ENCODE measurements around the gene POM121.
A peak's percentile ranks its signal among the peaks of the same experiment; 100 is the strongest.
"Not testable (repeated sequence)": the region's sequence is repeated elsewhere in the genome, so short reads cannot be mapped to it uniquely, and the experiment has no call there.

The POM121 gene

DNA sequence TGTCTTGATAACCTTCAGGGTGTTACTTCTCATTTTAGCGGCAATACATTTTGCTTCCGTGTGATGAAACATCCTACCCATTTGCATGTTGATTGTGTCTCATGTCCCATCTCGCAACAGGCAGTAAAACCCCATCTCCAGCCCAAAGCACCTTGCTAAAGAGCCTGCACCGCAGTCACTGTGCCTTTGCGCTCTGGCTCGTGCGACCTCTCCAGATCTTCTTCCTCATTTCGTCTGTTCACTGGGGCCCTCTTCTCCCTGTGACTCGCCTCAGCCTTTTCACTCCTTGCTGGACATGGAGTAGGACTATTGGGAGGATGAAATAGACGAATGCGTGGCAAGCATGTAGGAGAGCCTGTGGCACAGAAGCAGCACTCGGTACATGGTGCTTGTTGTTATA is 13.5 kb upstream of the POM121 start:
- not testable (repeated sequence) for H2AFZ ChIP-seq (ENCODE audit: low read depth, low read length); H3K27me3 ChIP-seq (ENCODE audit: insufficient read depth, low read length, poor library complexity); H3K9ac ChIP-seq (ENCODE audit: low read depth, low read length); H3K9me3 ChIP-seq (ENCODE audit: insufficient read depth, low read length, severe bottlenecking); H3K4me1 ChIP-seq (ENCODE audit: insufficient read depth, low read length); H3K27ac ChIP-seq (ENCODE audit: low read length); H3K4me2 ChIP-seq (ENCODE audit: insufficient read depth, low read length); H4K20me1 ChIP-seq (ENCODE audit: insufficient read depth, low read length); DNase-seq; H3K4me3 ChIP-seq (ENCODE audit: low read depth in 1 of 2, low read length in 2 of 2); ATAC-seq (ENCODE audit: insufficient read depth, low read depth)
- Histone ChIP-seq H3K36me3 (ENCODE audit: insufficient read depth, low read length) (peaks cover 49% of the 10 kb centered on the region), H3K79me2 (ENCODE audit: insufficient read depth, low read length) (peaks cover 55% of the 10 kb centered on the region)

DNA sequence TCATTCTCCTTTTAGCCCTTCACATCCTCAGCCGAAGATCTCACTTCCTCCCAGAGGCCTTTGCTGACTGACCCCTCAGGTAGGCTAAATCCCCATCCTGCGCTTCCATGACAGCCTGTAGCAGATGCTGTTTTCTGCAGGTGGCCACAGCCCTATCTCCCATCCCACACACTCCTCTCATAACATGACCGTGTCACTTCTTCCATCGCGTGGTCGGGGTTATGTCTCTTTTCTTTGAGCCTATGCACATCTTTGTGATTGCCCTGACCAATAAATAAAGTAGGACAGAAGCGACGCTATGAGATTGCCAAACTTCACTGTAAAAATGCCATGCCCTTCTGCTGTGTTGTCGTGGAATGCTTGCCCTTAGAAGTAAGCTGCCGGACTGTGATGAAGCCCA is 11.1 kb upstream of the POM121 start:
- Histone ChIP-seq H3K79me2 (ENCODE audit: insufficient read depth, low read length) (peaks cover 54% of the 10 kb centered on the region), H3K36me3 (ENCODE audit: insufficient read depth, low read length) (peaks cover 62% of the 10 kb centered on the region), H4K20me1 (ENCODE audit: insufficient read depth, low read length) (peaks cover 15% of the 10 kb centered on the region; the same call in 1 of the 2 replicates)
- not testable (repeated sequence) for H3K27ac ChIP-seq (ENCODE audit: low read length); ATAC-seq (ENCODE audit: insufficient read depth, low read depth); H3K4me3 ChIP-seq (ENCODE audit: low read depth in 1 of 2, low read length in 2 of 2); DNase-seq; H3K9me3 ChIP-seq (ENCODE audit: insufficient read depth, low read length, severe bottlenecking); H3K9ac ChIP-seq (ENCODE audit: low read depth, low read length); H3K4me1 ChIP-seq (ENCODE audit: insufficient read depth, low read length); H3K4me2 ChIP-seq (ENCODE audit: insufficient read depth, low read length); H2AFZ ChIP-seq (ENCODE audit: low read depth, low read length); H3K27me3 ChIP-seq (ENCODE audit: insufficient read depth, low read length, poor library complexity)

DNA sequence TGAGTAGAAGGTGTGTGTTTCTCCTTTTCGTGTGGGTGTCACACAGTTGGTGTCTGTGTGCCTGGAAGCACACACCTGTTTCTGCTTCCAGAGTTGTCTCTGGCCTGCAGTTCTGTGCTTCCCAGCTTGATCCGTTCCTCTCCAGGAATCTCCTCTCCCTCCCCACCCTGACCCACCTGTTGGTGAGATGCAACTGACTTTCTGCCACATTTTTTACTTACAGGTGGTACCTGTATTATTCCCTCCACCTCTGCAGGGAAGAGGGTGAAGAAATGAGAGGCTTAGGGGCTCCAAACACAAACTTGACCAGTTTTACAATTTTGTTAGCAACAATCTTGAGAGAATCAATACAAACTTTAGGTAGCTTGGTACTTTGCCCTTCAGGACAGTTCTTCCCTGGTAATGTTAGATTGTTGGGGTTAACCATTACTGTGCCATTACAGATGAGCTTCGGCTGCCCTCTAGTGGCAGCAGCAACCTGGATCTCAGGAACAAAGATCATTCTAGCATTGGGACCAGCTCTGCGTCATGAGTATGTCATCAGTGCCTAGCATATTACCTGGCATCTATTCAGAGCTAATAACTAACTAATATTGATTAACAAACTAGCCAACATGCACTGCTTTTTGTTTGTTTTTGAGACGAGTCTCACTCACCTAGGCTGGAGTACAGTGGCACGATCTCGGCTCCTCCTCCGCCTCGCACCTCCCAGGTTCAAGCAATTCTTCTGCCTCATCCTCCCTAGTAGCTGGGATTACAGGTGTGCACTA is 10.0 kb upstream of the POM121 start:
- peaks cover 19% of the 10 kb centered on the region; the same call in 1 of the 2 replicates for H4K20me1 ChIP-seq (ENCODE audit: insufficient read depth, low read length)
- not testable (repeated sequence) for H2AFZ ChIP-seq (ENCODE audit: low read depth, low read length); H3K27ac ChIP-seq (ENCODE audit: low read length); H3K4me3 ChIP-seq (ENCODE audit: low read depth in 1 of 2, low read length in 2 of 2); H3K9ac ChIP-seq (ENCODE audit: low read depth, low read length); H3K4me1 ChIP-seq (ENCODE audit: insufficient read depth, low read length); H3K27me3 ChIP-seq (ENCODE audit: insufficient read depth, low read length, poor library complexity); H3K4me2 ChIP-seq (ENCODE audit: insufficient read depth, low read length); H3K9me3 ChIP-seq (ENCODE audit: insufficient read depth, low read length, severe bottlenecking)
- peaks cover 52% of the 10 kb centered on the region for H3K79me2 ChIP-seq (ENCODE audit: insufficient read depth, low read length)
- ATAC-seq (ENCODE audit: insufficient read depth, low read depth), result peak; percentile 97
- peaks cover 65% of the 10 kb centered on the region for H3K36me3 ChIP-seq (ENCODE audit: insufficient read depth, low read length)
- TF ChIP-seq, protein P1, sequence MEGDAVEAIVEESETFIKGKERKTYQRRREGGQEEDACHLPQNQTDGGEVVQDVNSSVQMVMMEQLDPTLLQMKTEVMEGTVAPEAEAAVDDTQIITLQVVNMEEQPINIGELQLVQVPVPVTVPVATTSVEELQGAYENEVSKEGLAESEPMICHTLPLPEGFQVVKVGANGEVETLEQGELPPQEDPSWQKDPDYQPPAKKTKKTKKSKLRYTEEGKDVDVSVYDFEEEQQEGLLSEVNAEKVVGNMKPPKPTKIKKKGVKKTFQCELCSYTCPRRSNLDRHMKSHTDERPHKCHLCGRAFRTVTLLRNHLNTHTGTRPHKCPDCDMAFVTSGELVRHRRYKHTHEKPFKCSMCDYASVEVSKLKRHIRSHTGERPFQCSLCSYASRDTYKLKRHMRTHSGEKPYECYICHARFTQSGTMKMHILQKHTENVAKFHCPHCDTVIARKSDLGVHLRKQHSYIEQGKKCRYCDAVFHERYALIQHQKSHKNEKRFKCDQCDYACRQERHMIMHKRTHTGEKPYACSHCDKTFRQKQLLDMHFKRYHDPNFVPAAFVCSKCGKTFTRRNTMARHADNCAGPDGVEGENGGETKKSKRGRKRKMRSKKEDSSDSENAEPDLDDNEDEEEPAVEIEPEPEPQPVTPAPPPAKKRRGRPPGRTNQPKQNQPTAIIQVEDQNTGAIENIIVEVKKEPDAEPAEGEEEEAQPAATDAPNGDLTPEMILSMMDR (IDR thresholded peaks at IDR 0.05; ENCODE audit: borderline replicate concordance, extremely low read depth, low read length, poor library complexity, severe bottlenecking), result peak; percentile 67
- peak; percentile 68 for DNase-seq

DNA sequence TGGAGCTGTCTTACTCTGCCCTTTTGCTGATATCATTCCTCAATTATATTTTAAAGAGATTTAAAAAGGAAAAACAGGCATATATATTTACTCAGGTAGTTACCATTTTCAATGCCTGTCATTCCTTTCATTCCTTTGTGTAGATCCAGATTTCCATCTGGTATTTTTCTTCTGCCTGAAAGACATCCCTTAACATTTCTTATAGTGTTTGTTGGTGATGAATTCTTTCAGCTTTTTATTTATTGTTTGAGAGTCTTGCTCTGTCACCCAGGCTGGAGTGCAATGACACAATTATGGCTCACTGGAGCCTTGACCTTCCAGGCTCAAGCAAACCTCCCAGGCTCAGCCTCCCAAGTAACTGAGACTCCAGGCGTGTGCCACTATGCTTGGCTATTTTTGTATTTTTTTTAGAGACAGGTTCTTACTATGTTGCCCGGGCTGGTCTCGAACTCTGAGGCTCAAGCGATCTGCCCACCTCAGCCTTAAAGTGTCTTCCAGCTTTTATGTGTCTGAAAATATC is 5.6 kb upstream of the POM121 start:
- Histone ChIP-seq H3K9ac (ENCODE audit: low read depth, low read length) (no peak overlapping the region), H3K27me3 (ENCODE audit: insufficient read depth, low read length, poor library complexity) (no peaks in the 10 kb centered on the region), H3K4me2 (ENCODE audit: insufficient read depth, low read length) (no peak overlapping the region), H3K79me2 (ENCODE audit: insufficient read depth, low read length) (peaks cover 81% of the 10 kb centered on the region), H3K9me3 (ENCODE audit: insufficient read depth, low read length, severe bottlenecking) (no peaks in the 10 kb centered on the region), H3K4me1 (ENCODE audit: insufficient read depth, low read length) (peaks cover 11% of the 10 kb centered on the region; the same call in 1 of the 2 replicates), H2AFZ (ENCODE audit: low read depth, low read length) (no peak overlapping the region), H3K4me3 (ENCODE audit: low read depth in 1 of 2, low read length in 2 of 2) (no peak overlapping the region), H3K36me3 (ENCODE audit: insufficient read depth, low read length) (peaks cover 40% of the 10 kb centered on the region), H4K20me1 (ENCODE audit: insufficient read depth, low read length) (peaks cover 16% of the 10 kb centered on the region; the same call in 1 of the 2 replicates), H3K27ac (ENCODE audit: low read length) (no peak overlapping the region)
- no peak for DNase-seq
- ATAC-seq (ENCODE audit: insufficient read depth, low read depth), result no peak
- TF ChIP-seq, protein P1 (IDR thresholded peaks at IDR 0.05; ENCODE audit: borderline replicate concordance, extremely low read depth, low read length, poor library complexity, severe bottlenecking), result no peak
- no peak for TF ChIP-seq EZH2 (IDR thresholded peaks at IDR 0.05; ENCODE audit: borderline replicate concordance, low read depth, low read length, severe bottlenecking)
